OCI-LY3 (cell line): Measurements from ENCODE around the gene STIL.

ENCODE experiments used
- CTCF ChIP-seq: fragments of 200-600, 300-600 bp; sonication (generic); IDR thresholded peaks from 2 replicates; pipeline ENCODE4 v1.5.1; 2014; ENCODE audit warnings: antibody characterized with exemption, low read length, low read depth
- EZH2phosphoT487 ChIP-seq: fragments of 200-600 bp; shearing (Covaris generic); IDR thresholded peaks from 2 replicates; pipeline ENCODE4 v1.6.1; 2018; ENCODE audit warnings: antibody characterized with exemption, mixed run types, low read depth

GRCh38 chr1:47361380-47361779 lies 47.4 kb upstream of the STIL start:
- TF ChIP-seq CTCF (no peak), EZH2phosphoT487 (no peak)
